ENCODE measurements around the gene PPP1R1A.

PPP1R1A gene

DNA sequence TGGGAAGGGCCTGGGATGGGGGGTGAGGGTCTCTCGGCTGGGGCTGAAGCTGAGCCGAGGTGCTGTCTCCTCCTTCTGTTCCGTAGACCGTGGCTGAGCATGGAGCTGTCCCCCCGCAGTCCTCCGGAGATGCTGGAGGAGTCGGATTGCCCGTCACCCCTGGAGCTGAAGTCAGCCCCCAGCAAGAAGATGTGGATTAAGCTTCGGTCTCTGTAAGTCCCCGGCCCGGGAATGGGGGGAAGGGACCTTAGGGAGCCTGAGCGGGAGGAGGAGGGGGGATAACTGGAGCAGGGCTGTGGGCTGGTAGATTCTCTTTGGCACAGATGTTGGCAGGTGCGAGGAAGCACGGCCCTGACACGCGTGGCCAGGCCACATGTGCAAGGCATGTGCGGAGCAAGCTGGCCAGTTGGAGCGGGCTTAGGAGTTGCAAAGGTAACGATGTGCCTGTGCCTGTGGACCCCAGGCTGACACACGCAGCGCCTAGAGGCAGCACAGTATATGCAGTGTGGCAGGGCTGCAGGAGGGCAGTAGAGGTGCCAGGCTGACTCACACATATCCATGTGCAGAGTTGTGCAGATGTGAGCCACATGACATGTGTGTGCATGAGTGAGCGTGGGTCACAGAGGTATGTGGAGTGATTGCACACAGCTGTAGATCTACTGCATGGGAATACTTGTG, 38.5 kb downstream of the PPP1R1A start:
- Histone ChIP-seq H3K9me3 (ENCODE audit: insufficient read depth, low read depth, low read length) (no peaks in the 10 kb centered on the region), H3K27me3 (ENCODE audit: insufficient read depth, low read length) (peaks cover 87% of the 10 kb centered on the region), H3K9ac (ENCODE audit: low read depth, low read length) (no peak overlapping the region), H3K4me3 (ENCODE audit: low read length) (peak overlapping the region; percentile 71), H3K4me1 (ENCODE audit: insufficient read depth, low read length) (0 out of 2 replicates have a peak, but pooled peaks cover 3% of the 10 kb centered on the region), H3K27ac (ENCODE audit: low read length) (no peak overlapping the region), H3K36me3 (ENCODE audit: insufficient read depth, low read depth, low read length) (no peaks in the 10 kb centered on the region)

DNA sequence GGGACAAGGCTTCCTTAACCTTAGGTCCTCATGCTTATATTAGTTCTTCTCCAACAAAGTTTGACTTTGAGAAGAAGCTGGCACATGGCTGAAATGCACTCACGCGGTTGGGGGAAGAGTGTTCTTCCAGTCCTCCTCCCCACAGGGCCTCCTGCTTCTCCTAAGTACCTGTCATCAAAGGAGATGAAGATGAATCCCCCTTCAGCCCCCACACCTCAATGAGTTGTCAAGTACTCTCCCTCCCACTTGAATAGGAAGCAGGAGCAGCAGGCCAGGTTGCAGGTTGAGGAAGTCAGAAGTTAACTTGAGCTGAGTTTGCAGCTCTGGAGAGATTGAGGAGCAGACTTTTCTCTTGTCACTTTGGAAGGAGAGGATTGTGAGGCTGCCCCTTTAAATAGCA, 41.9 kb downstream of the PPP1R1A start:
- peaks cover 71% of the 10 kb centered on the region for H3K27me3 ChIP-seq (ENCODE audit: insufficient read depth, low read length)
- 0 out of 2 replicates have a peak, but pooled peaks cover 3% of the 10 kb centered on the region for H3K4me1 ChIP-seq (ENCODE audit: insufficient read depth, low read length)
- H3K4me3 ChIP-seq (ENCODE audit: low read length), result no peak overlapping the region
- H3K27ac ChIP-seq (ENCODE audit: low read length), result no peak overlapping the region
- H3K36me3 ChIP-seq (ENCODE audit: insufficient read depth, low read depth, low read length), result no peaks in the 10 kb centered on the region
- H3K9me3 ChIP-seq (ENCODE audit: insufficient read depth, low read depth, low read length), result no peaks in the 10 kb centered on the region
- H3K9ac ChIP-seq (ENCODE audit: low read depth, low read length), result no peak overlapping the region

DNA sequence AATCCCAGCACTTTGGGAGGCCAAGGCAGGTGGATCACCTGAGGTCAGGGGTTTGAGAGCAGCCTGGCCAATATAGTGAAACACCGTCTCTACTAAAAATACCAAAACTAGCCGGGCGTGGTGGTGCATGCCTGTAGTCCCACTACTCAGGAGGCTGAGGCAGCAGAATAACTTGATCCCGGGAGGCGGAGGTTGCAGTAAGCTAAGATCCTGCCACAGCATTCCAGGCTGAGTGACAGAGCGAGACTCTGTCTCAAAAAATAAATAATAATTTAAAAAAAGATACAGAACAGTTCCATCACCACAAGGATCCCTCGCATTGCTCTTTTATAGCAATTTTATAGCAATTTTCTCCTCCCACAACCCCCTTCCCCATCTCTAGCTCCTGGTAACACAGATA, 43.7 kb downstream of the PPP1R1A start:
- H3K27me3 ChIP-seq (ENCODE audit: insufficient read depth, low read length), result peaks cover 59% of the 10 kb centered on the region
- H3K27ac ChIP-seq (ENCODE audit: low read length), result no peak overlapping the region
- no peaks in the 10 kb centered on the region for H3K9me3 ChIP-seq (ENCODE audit: insufficient read depth, low read depth, low read length)
- no peak overlapping the region for H3K4me3 ChIP-seq (ENCODE audit: low read length)
- peaks cover 3% of the 10 kb centered on the region; the same call in 1 of the 2 replicates for H3K4me1 ChIP-seq (ENCODE audit: insufficient read depth, low read length)
- no peak overlapping the region for H3K9ac ChIP-seq (ENCODE audit: low read depth, low read length)
- no peaks in the 10 kb centered on the region for H3K36me3 ChIP-seq (ENCODE audit: insufficient read depth, low read depth, low read length)

DNA sequence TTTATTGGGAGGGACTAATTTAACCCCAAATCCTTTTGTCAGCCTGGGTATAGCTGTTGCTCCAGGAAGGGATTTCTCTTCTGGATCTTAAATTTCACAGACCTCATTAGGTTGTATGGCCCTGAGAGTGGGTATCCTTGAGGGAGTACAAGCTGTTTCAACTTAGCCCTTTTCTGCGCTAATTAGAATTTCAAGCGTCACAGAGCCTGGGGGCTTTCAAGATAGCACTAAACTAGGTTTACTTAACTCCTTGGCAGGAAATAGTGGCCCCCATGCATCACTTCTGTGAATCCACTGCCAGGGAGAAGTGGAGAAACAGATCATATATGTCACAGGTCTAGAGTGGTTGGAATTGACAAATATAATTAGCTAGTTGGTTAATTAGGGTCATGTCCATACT, 44.9 kb downstream of the PPP1R1A start:
- H3K4me3 ChIP-seq (ENCODE audit: low read length), result no peak overlapping the region
- peaks cover 47% of the 10 kb centered on the region for H3K27me3 ChIP-seq (ENCODE audit: insufficient read depth, low read length)
- H3K4me1 ChIP-seq (ENCODE audit: insufficient read depth, low read length), result peaks cover 3% of the 10 kb centered on the region; the same call in 1 of the 2 replicates
- H3K9me3 ChIP-seq (ENCODE audit: insufficient read depth, low read depth, low read length), result no peaks in the 10 kb centered on the region
- no peak overlapping the region for H3K27ac ChIP-seq (ENCODE audit: low read length)
- no peak overlapping the region for H3K9ac ChIP-seq (ENCODE audit: low read depth, low read length)
- H3K36me3 ChIP-seq (ENCODE audit: insufficient read depth, low read depth, low read length), result no peaks in the 10 kb centered on the region

DNA sequence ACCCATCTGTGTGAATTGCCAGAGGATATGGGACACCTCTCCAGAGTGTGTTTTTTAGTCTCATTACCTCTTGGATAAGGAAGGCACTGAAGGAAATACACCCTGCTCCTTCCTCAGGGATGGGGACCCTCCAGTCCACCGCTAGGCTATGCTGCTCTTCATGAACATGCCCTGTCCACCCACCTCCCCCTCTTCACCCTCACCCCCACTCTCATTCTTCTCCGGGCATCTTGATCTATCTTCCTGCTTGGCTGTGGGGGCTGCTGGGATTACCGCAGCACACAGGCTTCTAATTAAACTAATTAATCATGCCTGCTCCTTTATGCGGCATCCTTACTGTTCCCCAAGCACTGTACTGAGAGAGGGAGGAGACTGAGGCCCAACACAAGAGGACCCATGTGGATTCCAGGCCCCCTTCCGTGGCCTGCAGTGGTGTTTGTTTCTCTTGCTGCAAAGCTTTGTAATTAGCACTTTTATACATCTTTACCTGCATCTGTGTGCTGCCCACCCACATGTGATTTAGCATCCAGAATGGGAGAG, 46.6 kb downstream of the PPP1R1A start:
- Histone ChIP-seq H3K36me3 (ENCODE audit: insufficient read depth, low read depth, low read length) (no peaks in the 10 kb centered on the region), H3K4me3 (ENCODE audit: low read length) (no peak overlapping the region), H3K4me1 (ENCODE audit: insufficient read depth, low read length) (peaks cover 3% of the 10 kb centered on the region; the same call in 1 of the 2 replicates), H3K9me3 (ENCODE audit: insufficient read depth, low read depth, low read length) (no peaks in the 10 kb centered on the region), H3K27ac (ENCODE audit: low read length) (no peak overlapping the region), H3K9ac (ENCODE audit: low read depth, low read length) (no peak overlapping the region), H3K27me3 (ENCODE audit: insufficient read depth, low read length) (peaks cover 30% of the 10 kb centered on the region)

DNA sequence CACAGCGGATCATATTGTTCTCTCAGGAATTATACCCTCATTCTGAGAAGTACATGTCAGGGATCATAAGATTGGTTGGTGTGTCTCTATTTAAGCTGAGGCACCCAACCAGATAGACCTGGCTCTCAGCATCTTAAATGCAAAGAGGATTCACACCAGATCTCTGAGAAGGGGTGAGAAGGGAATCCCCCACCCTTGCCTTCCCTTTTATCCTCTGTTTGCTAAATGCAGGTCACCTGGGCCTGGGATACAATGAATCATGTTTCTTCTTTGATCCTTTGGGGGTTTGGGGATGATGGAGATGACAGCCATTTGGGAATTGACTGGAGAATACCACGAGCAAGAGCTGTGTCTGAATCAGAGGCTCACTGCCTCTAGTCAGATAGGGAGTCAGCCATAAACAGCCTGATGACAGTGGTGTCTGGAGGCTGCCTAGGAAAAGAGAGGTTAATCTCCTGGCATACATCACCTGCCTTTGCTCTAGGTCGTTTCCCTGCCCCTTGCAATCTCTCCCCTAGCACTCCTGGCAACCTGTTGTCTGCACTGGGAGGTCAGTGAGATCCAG, 50.2 kb downstream of the PPP1R1A start:
- Histone ChIP-seq H3K9me3 (ENCODE audit: insufficient read depth, low read depth, low read length) (no peaks in the 10 kb centered on the region), H3K4me1 (ENCODE audit: insufficient read depth, low read length) (peaks cover 3% of the 10 kb centered on the region; the same call in 1 of the 2 replicates), H3K27me3 (ENCODE audit: insufficient read depth, low read length) (peaks cover 21% of the 10 kb centered on the region), H3K4me3 (ENCODE audit: low read length) (no peak overlapping the region), H3K9ac (ENCODE audit: low read depth, low read length) (no peak overlapping the region), H3K36me3 (ENCODE audit: insufficient read depth, low read depth, low read length) (no peaks in the 10 kb centered on the region), H3K27ac (ENCODE audit: low read length) (no peak overlapping the region)

DNA sequence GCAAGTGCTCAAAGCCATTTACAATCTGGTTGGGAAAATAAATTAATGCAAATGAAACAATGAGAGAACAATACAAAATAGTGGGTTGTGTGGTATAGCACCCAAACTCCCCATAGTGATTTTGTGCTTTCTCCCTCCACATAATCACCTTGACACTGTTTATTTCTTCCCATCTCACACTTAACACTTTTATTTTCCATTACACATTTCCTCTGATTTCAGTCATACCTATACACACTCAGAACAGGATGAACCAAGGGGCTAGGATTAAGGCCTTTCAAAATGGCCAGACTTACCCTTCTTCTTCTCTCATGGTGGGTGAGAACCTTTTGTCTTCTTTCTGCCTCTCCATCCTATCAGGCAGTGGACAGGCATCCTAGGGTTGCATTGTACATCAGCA, 53.0 kb downstream of the PPP1R1A start:
- H3K4me3 ChIP-seq (ENCODE audit: low read length), result no peak overlapping the region
- H3K27ac ChIP-seq (ENCODE audit: low read length), result no peak overlapping the region
- no peak overlapping the region for H3K9ac ChIP-seq (ENCODE audit: low read depth, low read length)
- H3K9me3 ChIP-seq (ENCODE audit: insufficient read depth, low read depth, low read length), result no peaks in the 10 kb centered on the region
- peaks cover 17% of the 10 kb centered on the region for H3K27me3 ChIP-seq (ENCODE audit: insufficient read depth, low read length)
- no peaks in the 10 kb centered on the region; the same call in 1 of the 2 replicates for H3K4me1 ChIP-seq (ENCODE audit: insufficient read depth, low read length)
- no peaks in the 10 kb centered on the region for H3K36me3 ChIP-seq (ENCODE audit: insufficient read depth, low read depth, low read length)

DNA sequence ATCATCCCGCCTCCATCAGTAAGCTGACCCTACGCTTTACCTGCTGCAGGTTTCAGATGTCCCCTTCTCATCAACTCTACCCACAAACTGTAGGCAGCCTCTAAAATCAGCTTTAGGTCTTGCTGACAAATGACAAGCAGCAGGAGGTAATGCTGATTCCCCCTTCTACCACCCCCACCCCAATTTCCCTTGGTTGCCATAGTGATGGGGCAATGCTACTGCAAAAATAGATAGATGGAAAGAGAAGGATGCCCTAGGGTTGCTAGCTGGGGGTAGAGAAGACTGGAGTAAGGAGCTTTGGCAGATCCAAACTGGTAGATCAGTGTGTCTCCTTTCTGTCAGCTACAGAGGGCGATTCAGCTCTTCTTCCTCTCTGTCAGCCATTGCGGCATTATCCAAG, 58.9 kb downstream of the PPP1R1A start:
- peaks cover 17% of the 10 kb centered on the region; the same call in 1 of the 2 replicates for H3K4me1 ChIP-seq (ENCODE audit: insufficient read depth, low read length)
- no peak overlapping the region for H3K27ac ChIP-seq (ENCODE audit: low read length)
- H3K9me3 ChIP-seq (ENCODE audit: insufficient read depth, low read depth, low read length), result no peaks in the 10 kb centered on the region
- H3K4me3 ChIP-seq (ENCODE audit: low read length), result no peak overlapping the region
- peaks cover 33% of the 10 kb centered on the region for H3K27me3 ChIP-seq (ENCODE audit: insufficient read depth, low read length)
- H3K9ac ChIP-seq (ENCODE audit: low read depth, low read length), result no peak overlapping the region
- H3K36me3 ChIP-seq (ENCODE audit: insufficient read depth, low read depth, low read length), result no peaks in the 10 kb centered on the region
